GM12891 (cell line): ENCODE data around the gene ARGLU1.

ENCODE experiments used
- POLR2A ChIP-seq: IDR thresholded peaks from 2 replicates; pipeline ENCODE4 v1.6.1; 2011; ENCODE audit warnings: low read depth, low read length, control low read depth
- POLR2AphosphoS5 ChIP-seq: IDR thresholded peaks from 2 replicates; pipeline ENCODE4 v1.6.1; 2011; ENCODE audit warnings: low read depth, low read length, control low read depth
- SPI1 ChIP-seq: IDR thresholded peaks from 2 replicates; pipeline ENCODE4 v1.6.1; 2011; ENCODE audit warnings: low read depth, low read length, control low read depth
- TAF1 ChIP-seq: IDR thresholded peaks from 2 replicates; pipeline ENCODE4 v1.6.1; 2011; ENCODE audit warnings: low read depth, low read length, control low read depth

DNA sequence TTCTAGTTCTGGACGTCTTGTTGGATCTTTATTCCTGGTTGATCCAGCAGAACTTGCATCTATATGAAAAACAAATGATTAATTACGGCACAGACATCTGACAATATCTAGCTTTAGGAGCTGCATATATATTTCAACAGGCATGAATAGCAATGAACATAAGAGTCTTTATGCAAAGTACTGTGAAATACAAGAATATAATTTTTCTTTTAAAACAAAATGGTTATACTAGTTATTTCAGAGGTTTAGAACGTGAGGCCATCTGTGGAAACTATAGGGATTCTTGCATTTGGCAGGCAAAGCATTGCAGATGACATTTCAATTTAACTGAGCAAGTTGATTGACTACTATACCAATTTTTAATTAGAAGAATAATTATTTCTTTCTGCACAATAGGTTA is 73.0 kb downstream of the ARGLU1 start:
- no peak for TF ChIP-seq POLR2A
- TF ChIP-seq SPI1 = no peak
- TF ChIP-seq TAF1 = no peak
- TF ChIP-seq POLR2AphosphoS5 = no peak
